GM12892 (cell line): ENCODE data around the gene TALDO1.

ENCODE experiments used
- POLR2A ChIP-seq: IDR thresholded peaks from 2 replicates; pipeline ENCODE4 v1.6.1; 2011; ENCODE audit warnings: low read depth, low read length, control low read depth
- POLR2AphosphoS5 ChIP-seq: IDR thresholded peaks from 2 replicates; pipeline ENCODE4 v1.6.1; 2011; ENCODE audit warnings: low read depth, low read length, control low read depth
- TAF1 ChIP-seq: IDR thresholded peaks from 2 replicates; pipeline ENCODE4 v1.6.1; 2011; ENCODE audit warnings: low read depth, mild to moderate bottlenecking, control low read depth, low read length, borderline replicate concordance

- no peak for TF ChIP-seq TAF1
- TF ChIP-seq POLR2A, result no peak; the same call in 1 of the 2 replicates
- 0 out of 2 replicates have a peak, but pooled peaks have one; percentile 34 for TF ChIP-seq POLR2AphosphoS5
Measured at GRCh38 chr11:811446-812245, 64.4 kb downstream of the TALDO1 start.
